A673 (cell line): ENCODE results near the gene STAG1. TPM values are rescaled to one million over a fixed set of nuclear protein-coding genes. Genes with fewer than 3 reads are reported as not detected.
"Not testable (repeated sequence)": the region's sequence is repeated elsewhere in the genome, so short reads cannot be mapped to it uniquely, and the experiment has no call there.

Experiments
- BruUV-seq: library from RNA; stranded (reverse); fragments of 400-500 nt; replicated peaks from 2 replicates; lab custom pipeline; 2021; lab: Mats Ljungman, UMichigan
- CTCF ChIA-PET: fragments of 300-600 bp; sonication (Branson Sonifier 250); formaldehyde crosslinking; loops from one replicate; lab custom pipeline; 2022; ENCODE audit warnings: antibody characterized with exemption; lab: Charles Lee
- POLR2A ChIA-PET: fragments of 300-600 bp; sonication (Branson Sonifier 250); formaldehyde crosslinking; loops from one replicate; lab custom pipeline; 2022; ENCODE audit warnings: antibody characterized with exemption; ENCODE audit not compliant: low non-redundant PET; lab: Charles Lee
- DNase-seq: peaks from one replicate; pipeline ENCODE4 v3.0.0-alpha.2; 2015; ENCODE audit warnings: low spot score
- H3K27ac ChIP-seq: fragments of 200-600 bp; sonication (generic); 2 replicates; pipeline ENCODE4 v1.5.1; 2016; ENCODE audit warnings: mixed run types, low read depth, mild to moderate bottlenecking, mixed read lengths, antibody characterized with exemption, low read length; ENCODE audit not compliant: poor library complexity, severe bottlenecking
- H3K27me3 ChIP-seq: fragments of 200-600 bp; sonication (generic); replicated peaks from 2 replicates; pipeline ENCODE4 v1.6.1; 2017; ENCODE audit warnings: mixed run types, low read depth, mild to moderate bottlenecking, mixed read lengths, antibody characterized with exemption, low read length; ENCODE audit not compliant: insufficient read depth, poor library complexity
- H3K36me3 ChIP-seq: fragments of 200-600 bp; sonication (generic); 2 replicates; pipeline ENCODE4 v1.6.1; 2016; ENCODE audit warnings: mixed run types, mild to moderate bottlenecking, mixed read lengths, antibody characterized with exemption, low read length; ENCODE audit not compliant: insufficient read depth, poor library complexity, severe bottlenecking
- H3K4me1 ChIP-seq: fragments of 200-600 bp; sonication (generic); 2 replicates; pipeline ENCODE4 v1.6.1; 2017; ENCODE audit warnings: mixed run types, mild to moderate bottlenecking, mixed read lengths, antibody characterized with exemption, low read length; ENCODE audit not compliant: insufficient read depth, poor library complexity, severe bottlenecking
- H3K4me3 ChIP-seq: fragments of 200-600 bp; sonication (generic); 2 replicates; pipeline ENCODE4 v1.5.1; 2016; ENCODE audit warnings: low read depth, mixed run types, mild to moderate bottlenecking, mixed read lengths, low read length; ENCODE audit not compliant: poor library complexity, severe bottlenecking
- H3K9me3 ChIP-seq: fragments of 200-600 bp; sonication (generic); 2 replicates; pipeline ENCODE4 v1.6.1; 2016; ENCODE audit warnings: mixed run types, low read depth, mild to moderate bottlenecking, mixed read lengths, antibody characterized with exemption, low read length; ENCODE audit not compliant: poor library complexity, severe bottlenecking
- CTCF ChIP-seq: fragments of 300-800, 200-600 bp; sonication (generic); conservative IDR thresholded peaks from 2 replicates; pipeline ENCODE4 v1.5.1; 2017; ENCODE audit warnings: low read depth, mild to moderate bottlenecking, antibody characterized with exemption, low read length, moderate library complexity, mixed read lengths
- EZH2 ChIP-seq: fragments of 200-600 bp; sonication (generic); IDR thresholded peaks from 2 replicates; pipeline ENCODE4 v1.6.1; 2017; ENCODE audit warnings: borderline replicate concordance, low read depth, mild to moderate bottlenecking, mixed read lengths, antibody characterized with exemption, low read length; ENCODE audit not compliant: poor library complexity, severe bottlenecking
- intact Hi-C: fragments of 100-400 bp; cut with micrococcal nuclease; formaldehyde crosslinking; loops from one replicate; pipeline ENCODE4 v1.10.0; 2022; ENCODE audit not compliant: unreplicated experiment
- total RNA-seq: library from RNA; stranded (reverse); gene quantifications from 2 replicates; pipeline ENCODE4 v1.2.3, GENCODE V29; 2021

STAG1 gene
- total RNA-seq, 1 experiment from 2014 or later: 47.4 TPM

GRCh38 chr3:136559896-136560295 lies 192.3 kb downstream of the STAG1 start:
- Histone ChIP-seq H3K27me3 (no peaks in the 10 kb centered on the region), H3K27ac (peak overlapping the region; percentile 21), H3K4me1 (peaks cover 30% of the 10 kb centered on the region), H3K9me3 (no peaks in the 10 kb centered on the region), H3K36me3 (no peaks in the 10 kb centered on the region), H3K4me3 (no peak overlapping the region)
- intact Hi-C loops: no loop called here
- no TSS peak for BruUV-seq
- TF ChIP-seq EZH2 (no peak), CTCF (no peak)
- CTCF ChIA-PET: no interaction called here
- peak; percentile 41 for DNase-seq
- POLR2A ChIA-PET: no interaction called here

- H3K9me3 ChIP-seq, H3K36me3 ChIP-seq, BruUV-seq, H3K27ac ChIP-seq, H3K4me3 ChIP-seq, H3K27me3 ChIP-seq, CTCF ChIA-PET, DNase-seq, POLR2A ChIA-PET: not testable (repeated sequence)
- peaks cover 37% of the 10 kb centered on the region for H3K4me1 ChIP-seq
- intact Hi-C loops: loop anchor here (5.0 kb wide), 2 partner anchors 463 to 472 kb away; no protein-coding TSS in a partner anchor
These were observed 202.7 kb downstream of the STAG1 start for GRCh38 chr3:136549461-136549860.

GRCh38 chr3:136547293-136547692 lies 204.9 kb downstream of the STAG1 start:
- Histone ChIP-seq H3K27me3 (no peaks in the 10 kb centered on the region), H3K4me1 (peaks cover 51% of the 10 kb centered on the region), H3K4me3 (no peak overlapping the region), H3K9me3 (no peaks in the 10 kb centered on the region), H3K27ac (peak overlapping the region; percentile 45), H3K36me3 (no peaks in the 10 kb centered on the region)
- POLR2A ChIA-PET: no interaction called here
- DNase-seq: peak; percentile 78
- no TSS peak for BruUV-seq
- TF ChIP-seq EZH2 (no peak), CTCF (no peak)
- intact Hi-C loops: loop anchor here (1.0 to 5.0 kb wide), 3 partner anchors 205 to 470 kb away; partner anchors contain the start of gene STAG1
- CTCF ChIA-PET: interaction anchor here (2.3 to 2.6 kb wide), 2 partner anchors 205 to 467 kb away, joined by 9 to 28 read pairs; partner anchors contain the start of gene STAG1

- peak overlapping the region; percentile 27 for H3K27ac ChIP-seq
- intact Hi-C loops: loop anchor here (1.0 to 5.0 kb wide), 3 partner anchors 206 to 469 kb away; partner anchors contain the start of gene STAG1
- DNase-seq: peak; percentile 60
- H3K9me3 ChIP-seq: no peaks in the 10 kb centered on the region
- ChIA-PET CTCF (interaction anchor here (2.3 to 2.6 kb wide), 2 partner anchors 206 to 467 kb away, joined by 9 to 28 read pairs; partner anchors contain the start of gene STAG1), POLR2A (interaction anchor here (0.7 kb wide), 1 partner anchor 486 kb away, joined by 4 read pairs; no protein-coding TSS in a partner anchor)
- H3K27me3 ChIP-seq: no peaks in the 10 kb centered on the region
- BruUV-seq: TSS peak; percentile 68
- no peaks in the 10 kb centered on the region for H3K36me3 ChIP-seq
- H3K4me1 ChIP-seq: peaks cover 51% of the 10 kb centered on the region
- TF ChIP-seq CTCF (peak; percentile 51; the same call in 1 of the 2 replicates), EZH2 (no peak)
- H3K4me3 ChIP-seq: no peak overlapping the region
These were observed 205.5 kb downstream of the STAG1 start for GRCh38 chr3:136546720-136547119.
